Bronchial epithelial cell (primary cell): ENCODE results near the gene DDX47. TPM values are rescaled to one million over a fixed set of nuclear protein-coding genes. Genes with fewer than 3 reads are reported as not detected.

Experiments
- DNase-seq: peaks from one replicate; pipeline ENCODE4 v3.0.0-alpha.2; 2010; ENCODE audit warnings: low read depth
- FAIRE-seq: peaks from 2 replicates; lab custom pipeline; 2011; peaks lifted over from hg19 to GRCh38; lab: Jason Lieb, UNC
- H3K27me3 ChIP-seq: 2 replicates; pipeline ENCODE4 v1.5.1; 2011; ENCODE audit warnings: low read length; ENCODE audit not compliant: control insufficient read depth, insufficient read depth
- H3K36me3 ChIP-seq: 2 replicates; pipeline ENCODE4 v1.5.1; 2011; ENCODE audit warnings: low read length; ENCODE audit not compliant: control insufficient read depth, insufficient read depth
- H3K4me3 ChIP-seq: 2 replicates; pipeline ENCODE4 v1.5.1; 2011; ENCODE audit warnings: mild to moderate bottlenecking, low read depth, low read length, control low read depth
- total RNA-seq: library from RNA; depleted of rRNA; stranded (reverse); fragments of >200 nt; gene quantifications from 2 replicates; pipeline ENCODE4 v1.2.1, GENCODE V29; 2014
- TF ChIP-seq, protein P1 (sequence below): IDR thresholded peaks from 2 replicates; pipeline ENCODE4 v1.5.1; 2011; ENCODE audit warnings: mild to moderate bottlenecking, moderate library complexity, low read length, control low read depth, inconsistent platforms; ENCODE audit not compliant: insufficient read depth, severe bottlenecking

Gene DDX47
- total RNA-seq, 1 donor from 2014 or later, result 56.9 TPM

DNA sequence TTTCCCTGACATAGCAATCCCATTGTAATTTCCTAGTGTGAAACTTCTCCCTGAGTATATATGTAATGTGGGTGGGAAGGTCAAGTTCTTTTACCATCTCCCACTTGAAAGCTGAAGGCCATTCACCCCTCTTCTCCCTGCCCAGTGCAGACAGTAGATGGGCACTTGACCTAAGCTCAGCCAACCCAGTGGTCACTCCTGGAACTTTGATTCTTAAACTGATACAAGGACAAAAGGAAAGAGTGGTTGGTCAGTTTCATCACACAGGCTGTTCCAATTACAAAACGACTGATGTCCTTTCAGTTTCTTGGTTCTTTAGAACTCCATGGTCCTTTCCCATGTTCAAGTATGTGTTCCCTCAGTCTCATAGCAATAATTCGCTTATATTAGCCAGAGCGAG, 36.1 kb upstream of the DDX47 start:
- FAIRE-seq, result no peak

GRCh38 chr12:12779007-12779406, 34.1 kb upstream of the DDX47 start:
- no peak for DNase-seq
- peaks cover 2% of the 10 kb centered on the region for H3K27me3 ChIP-seq
- no peak overlapping the region for H3K4me3 ChIP-seq
- no peak for FAIRE-seq
- TF ChIP-seq, protein P1, sequence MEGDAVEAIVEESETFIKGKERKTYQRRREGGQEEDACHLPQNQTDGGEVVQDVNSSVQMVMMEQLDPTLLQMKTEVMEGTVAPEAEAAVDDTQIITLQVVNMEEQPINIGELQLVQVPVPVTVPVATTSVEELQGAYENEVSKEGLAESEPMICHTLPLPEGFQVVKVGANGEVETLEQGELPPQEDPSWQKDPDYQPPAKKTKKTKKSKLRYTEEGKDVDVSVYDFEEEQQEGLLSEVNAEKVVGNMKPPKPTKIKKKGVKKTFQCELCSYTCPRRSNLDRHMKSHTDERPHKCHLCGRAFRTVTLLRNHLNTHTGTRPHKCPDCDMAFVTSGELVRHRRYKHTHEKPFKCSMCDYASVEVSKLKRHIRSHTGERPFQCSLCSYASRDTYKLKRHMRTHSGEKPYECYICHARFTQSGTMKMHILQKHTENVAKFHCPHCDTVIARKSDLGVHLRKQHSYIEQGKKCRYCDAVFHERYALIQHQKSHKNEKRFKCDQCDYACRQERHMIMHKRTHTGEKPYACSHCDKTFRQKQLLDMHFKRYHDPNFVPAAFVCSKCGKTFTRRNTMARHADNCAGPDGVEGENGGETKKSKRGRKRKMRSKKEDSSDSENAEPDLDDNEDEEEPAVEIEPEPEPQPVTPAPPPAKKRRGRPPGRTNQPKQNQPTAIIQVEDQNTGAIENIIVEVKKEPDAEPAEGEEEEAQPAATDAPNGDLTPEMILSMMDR, result no peak
- no peaks in the 10 kb centered on the region for H3K36me3 ChIP-seq

More for the DNA sequence above, 36.1 kb upstream of the DDX47 start:
- TF ChIP-seq, protein P1, result no peak
- no peak for DNase-seq
- Histone ChIP-seq H3K36me3 (no peaks in the 10 kb centered on the region), H3K4me3 (no peak overlapping the region), H3K27me3 (peaks cover 2% of the 10 kb centered on the region)

DNA sequence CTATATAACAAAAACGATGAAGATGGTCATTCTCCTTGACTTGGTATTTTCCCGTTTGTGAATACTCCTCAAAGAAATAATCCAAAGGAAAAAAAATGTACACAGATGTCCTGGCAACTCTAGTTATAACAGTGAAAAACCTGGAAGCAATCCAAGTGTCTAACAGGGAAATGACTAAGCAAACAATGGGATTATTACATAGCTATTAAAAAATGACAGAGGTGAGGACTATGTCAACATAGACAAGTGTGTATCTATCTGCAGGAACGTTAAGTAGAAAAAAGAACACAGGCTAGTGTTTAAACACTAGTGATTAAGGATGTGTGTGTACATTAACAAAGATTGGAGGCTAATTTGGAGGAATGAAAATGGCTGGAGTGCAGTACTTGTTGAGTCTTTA, 33.6 kb upstream of the DDX47 start:
- Histone ChIP-seq H3K36me3 (no peaks in the 10 kb centered on the region), H3K4me3 (no peak overlapping the region), H3K27me3 (peaks cover 2% of the 10 kb centered on the region)
- TF ChIP-seq, protein P1, result no peak
- peak; percentile 96 for DNase-seq
- FAIRE-seq, result no peak

DNA sequence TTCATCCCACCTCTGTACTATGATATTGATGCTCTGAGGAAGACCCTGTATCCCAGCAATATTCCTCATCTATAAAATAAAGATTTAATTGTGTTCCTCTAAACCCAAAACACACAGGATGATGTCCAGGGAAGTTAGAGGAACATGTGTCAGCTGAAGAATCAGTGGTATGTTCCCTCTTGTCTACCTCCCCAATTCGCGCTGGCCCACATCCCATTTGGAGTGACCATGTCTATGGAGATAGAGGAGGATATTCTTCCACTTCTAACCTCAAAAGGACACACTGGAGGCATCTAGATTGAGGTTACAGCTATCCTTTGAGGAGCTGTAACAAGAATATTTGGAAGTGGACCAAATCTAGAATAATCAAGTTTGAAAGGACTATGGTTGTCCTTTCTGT, 29.0 kb upstream of the DDX47 start:
- H3K4me3 ChIP-seq, result no peak overlapping the region
- DNase-seq (no peak), FAIRE-seq (no peak)
- TF ChIP-seq, protein P1, result no peak
- H3K27me3 ChIP-seq, result no peaks in the 10 kb centered on the region
- H3K36me3 ChIP-seq, result no peaks in the 10 kb centered on the region

GRCh38 chr12:12784911-12785814, 28.0 kb upstream of the DDX47 start, which contains the start of gene APOLD1:
Gene APOLD1, plus strand, starts transcription at chr12:12785659. Its CDS starts 33 bp downstream, at chr12:12785692.
- FAIRE-seq (no peak), DNase-seq (no peak)
- Histone ChIP-seq H3K36me3 (no peaks in the 10 kb centered on the region), H3K4me3 (peak within 1 kb of the TSS; percentile 53), H3K27me3 (no peaks in the 10 kb centered on the region)
- TF ChIP-seq, protein P1, result no peak

GRCh38 chr12:12786351-12786705, 26.8 kb upstream of the DDX47 start:
- Histone ChIP-seq H3K36me3 (no peaks in the 10 kb centered on the region), H3K4me3 (peak overlapping the region; percentile 53), H3K27me3 (no peaks in the 10 kb centered on the region)
- TF ChIP-seq, protein P1, result no peak
- DNase-seq (no peak), FAIRE-seq (no peak)
